WTC11 (cell line): ENCODE data around the gene MICAL2. TPM values are rescaled to one million over a fixed set of nuclear protein-coding genes. Genes with fewer than 3 reads are reported as not detected.

ENCODE experiments used
- ATAC-seq: fragments of 200-7000 bp; cut with Tn5 transposase; 2 replicates; pipeline ENCODE4 v1.10.0; 2021; ENCODE audit warnings: mild to moderate bottlenecking, moderate library complexity
- CTCF ChIA-PET: fragments of 300-600 bp; sonication (Branson Sonifier 250); formaldehyde crosslinking; loops from one replicate; lab custom pipeline; 2021; ENCODE audit warnings: antibody characterized with exemption; lab: Charles Lee
- POLR2A ChIA-PET: fragments of 350-600 bp; sonication (Branson Sonifier 250); formaldehyde crosslinking; loops from one replicate; lab custom pipeline; 2021; ENCODE audit warnings: antibody characterized with exemption; lab: Charles Lee
- DNase-seq: peaks from one replicate; pipeline ENCODE4 v3.0.0; 2021; ENCODE audit warnings: low spot score
- H3K27ac Mint-ChIP-seq: 2 replicates; pipeline ENCODE4 v1.8.0; 2021; ENCODE audit warnings: mixed read lengths
- H3K27me3 Mint-ChIP-seq: 2 replicates; pipeline ENCODE4 v1.8.0; 2021; ENCODE audit warnings: low read depth, mild to moderate bottlenecking, moderate library complexity, mixed read lengths
- H3K36me3 Mint-ChIP-seq: 2 replicates; pipeline ENCODE4 v1.8.0; 2021; ENCODE audit warnings: mixed read lengths
- H3K4me1 Mint-ChIP-seq: 2 replicates; pipeline ENCODE4 v1.8.0; 2022; ENCODE audit warnings: mixed read lengths
- H3K4me3 Mint-ChIP-seq: 2 replicates; pipeline ENCODE4 v1.8.0; 2021; ENCODE audit warnings: mild to moderate bottlenecking, moderate library complexity, mixed read lengths
- H3K9me3 Mint-ChIP-seq: 2 replicates; pipeline ENCODE4 v1.8.0; 2021; ENCODE audit warnings: mixed read lengths
- AFF4 ChIP-seq: sonication (generic); formaldehyde crosslinking; IDR thresholded peaks from 2 replicates; pipeline ENCODE4 v1.8.1; 2023; ENCODE audit warnings: mild to moderate bottlenecking, missing genetic modification reagents, borderline replicate concordance
- ATF6 ChIP-seq: sonication (generic); formaldehyde crosslinking; IDR thresholded peaks from 2 replicates; pipeline ENCODE4 v1.8.1; 2023; ENCODE audit warnings: mild to moderate bottlenecking, missing genetic modification reagents
- CREB1 ChIP-seq: sonication (generic); formaldehyde crosslinking; IDR thresholded peaks from 2 replicates; pipeline ENCODE4 v1.8.0; 2023; ENCODE audit warnings: mild to moderate bottlenecking, missing genetic modification reagents
- ELF4 ChIP-seq: sonication (generic); formaldehyde crosslinking; IDR thresholded peaks from 2 replicates; pipeline ENCODE4 v1.8.1; 2022; ENCODE audit warnings: low read depth, mild to moderate bottlenecking, moderate library complexity, missing genetic modification reagents
- FOXK1 ChIP-seq: sonication (generic); formaldehyde crosslinking; IDR thresholded peaks from 2 replicates; pipeline ENCODE4 v1.8.0; 2022; ENCODE audit warnings: mild to moderate bottlenecking, moderate library complexity, missing genetic modification reagents
- FOXP1 ChIP-seq: sonication (generic); formaldehyde crosslinking; IDR thresholded peaks from 2 replicates; pipeline ENCODE4 v1.8.0; 2022; ENCODE audit warnings: missing genetic modification reagents, mild to moderate bottlenecking, moderate library complexity, borderline replicate concordance
- GABPB1 ChIP-seq: sonication (generic); formaldehyde crosslinking; IDR thresholded peaks from 2 replicates; pipeline ENCODE4 v1.8.1; 2023; ENCODE audit warnings: mild to moderate bottlenecking, missing genetic modification reagents
- GRHL2 ChIP-seq: fragments of 250-450 bp; sonication (Bioruptor Pico); IDR thresholded peaks from 2 replicates; pipeline ENCODE4 v1.8.0; 2022; ENCODE audit warnings: mild to moderate bottlenecking, moderate library complexity; ENCODE audit not compliant: insufficient replicate concordance, severe bottlenecking
- HMGA2 ChIP-seq: fragments of 250-450 bp; sonication (Bioruptor Pico); IDR thresholded peaks from 2 replicates; pipeline ENCODE4 v1.4.0; 2021; ENCODE audit warnings: mild to moderate bottlenecking, moderate library complexity
- KAT7 ChIP-seq: sonication (generic); formaldehyde crosslinking; IDR thresholded peaks from 2 replicates; pipeline ENCODE4 v1.8.1; 2023; ENCODE audit warnings: missing genetic modification reagents, mild to moderate bottlenecking, borderline replicate concordance
- NR3C1 ChIP-seq: sonication (generic); formaldehyde crosslinking; conservative IDR thresholded peaks from 2 replicates; pipeline ENCODE4 v1.8.1; 2023; ENCODE audit warnings: low read depth, mild to moderate bottlenecking, missing genetic modification reagents
- PRDM15 ChIP-seq: sonication (generic); formaldehyde crosslinking; IDR thresholded peaks from 2 replicates; pipeline ENCODE4 v1.8.0; 2022; ENCODE audit warnings: missing genetic modification reagents
- PREB ChIP-seq: sonication (generic); formaldehyde crosslinking; IDR thresholded peaks from 2 replicates; pipeline ENCODE4 v1.8.1; 2022; ENCODE audit warnings: mild to moderate bottlenecking, missing genetic modification reagents, moderate library complexity, borderline replicate concordance
- PRRX2 ChIP-seq: fragments of 250-450 bp; sonication (Bioruptor Pico); IDR thresholded peaks from 2 replicates; pipeline ENCODE4 v1.8.0; 2021; ENCODE audit warnings: mild to moderate bottlenecking
- SMAD4 ChIP-seq: sonication (generic); formaldehyde crosslinking; IDR thresholded peaks from 2 replicates; pipeline ENCODE4 v1.8.0; 2022; ENCODE audit warnings: mild to moderate bottlenecking, missing genetic modification reagents
- TCF7 ChIP-seq: sonication (generic); formaldehyde crosslinking; IDR thresholded peaks from 2 replicates; pipeline ENCODE4 v1.8.0; 2022; ENCODE audit warnings: mild to moderate bottlenecking, low read depth, missing genetic modification reagents, moderate library complexity
- ZBTB21 ChIP-seq: sonication (generic); formaldehyde crosslinking; IDR thresholded peaks from 2 replicates; pipeline ENCODE4 v1.8.1; 2023; ENCODE audit warnings: mild to moderate bottlenecking, missing genetic modification reagents, borderline replicate concordance
- ZBTB43 ChIP-seq: sonication (generic); formaldehyde crosslinking; IDR thresholded peaks from 2 replicates; pipeline ENCODE4 v1.8.1; 2023; ENCODE audit warnings: mild to moderate bottlenecking, missing genetic modification reagents
- ZNF232 ChIP-seq: sonication (generic); formaldehyde crosslinking; IDR thresholded peaks from 2 replicates; pipeline ENCODE4 v1.8.0; 2022; ENCODE audit warnings: mild to moderate bottlenecking, missing genetic modification reagents
- ZNF512 ChIP-seq: sonication (generic); formaldehyde crosslinking; IDR thresholded peaks from 2 replicates; pipeline ENCODE4 v1.8.1; 2022; ENCODE audit warnings: missing genetic modification reagents, borderline replicate concordance
- ZNF671 ChIP-seq: fragments of 250-450 bp; sonication (Bioruptor Pico); IDR thresholded peaks from 2 replicates; pipeline ENCODE4 v1.8.0; 2021; ENCODE audit warnings: mild to moderate bottlenecking
- total RNA-seq: library from RNA; stranded (reverse); gene quantifications from 3 replicates; pipeline ENCODE4 v1.2.3, GENCODE V29; 2021

Gene MICAL2
- total RNA-seq, 1 experiment from 2014 or later: 3.1 TPM

- TF ChIP-seq ATF6 (CRISPR knock-in tag): no peak
- no peak for TF ChIP-seq ZNF512 (CRISPR knock-in tag)
- TF ChIP-seq ELF4: no peak
Observed at GRCh38 chr11:12263141-12263693, 152.8 kb downstream of the MICAL2 start (continued).

GRCh38 chr11:12264361-12264760 lies 154.0 kb downstream of the MICAL2 start:
- Mint-ChIP-seq H3K4me1 (peaks cover 6% of the 10 kb centered on the region), H3K27ac (no peak overlapping the region), H3K27me3 (no peaks in the 10 kb centered on the region; the same call in 1 of the 2 replicates), H3K36me3 (no peaks in the 10 kb centered on the region), H3K9me3 (no peaks in the 10 kb centered on the region), H3K4me3 (no peak overlapping the region)
- ATAC-seq: no peak
- ChIA-PET CTCF (no interaction called here), POLR2A (no interaction called here)
- no peak for DNase-seq
- TF ChIP-seq HMGA2 (CRISPR knock-in tag): no peak
- no peak for TF ChIP-seq PREB (CRISPR knock-in tag)
- TF ChIP-seq AFF4 (CRISPR knock-in tag): no peak
- no peak for TF ChIP-seq CREB1 (CRISPR knock-in tag)
- no peak for TF ChIP-seq NR3C1 (CRISPR knock-in tag)
- TF ChIP-seq ZBTB43 (CRISPR knock-in tag): no peak
- no peak for TF ChIP-seq PRDM15 (CRISPR knock-in tag)
- TF ChIP-seq GRHL2 (CRISPR knock-in tag): no peak
- TF ChIP-seq ZBTB21: no peak
- TF ChIP-seq FOXP1 (CRISPR knock-in tag): no peak
- TF ChIP-seq SMAD4: no peak
- TF ChIP-seq TCF7 (CRISPR knock-in tag): no peak
- TF ChIP-seq ZNF232 (CRISPR knock-in tag): no peak
- no peak for TF ChIP-seq ZNF671 (CRISPR knock-in tag)
- no peak for TF ChIP-seq FOXK1 (CRISPR knock-in tag)
- no peak for TF ChIP-seq PRRX2 (CRISPR knock-in tag)
- no peak for TF ChIP-seq GABPB1 (CRISPR knock-in tag)
- TF ChIP-seq KAT7 (CRISPR knock-in tag): no peak
